MM.1S (cell line): ENCODE results near the gene MAPK7.

Experiments
- EZH2 ChIP-seq: fragments of 300-600 bp; sonication (generic); optimal IDR thresholded peaks from 2 replicates; pipeline ENCODE3; 2017; ENCODE audit warnings: low read depth, mild to moderate bottlenecking, antibody characterized with exemption, low read length, mixed read lengths
- EZH2phosphoT487 ChIP-seq: fragments of 300-600 bp; sonication (generic); IDR thresholded peaks from 2 replicates; pipeline ENCODE4 v1.6.1; 2018; ENCODE audit warnings: antibody characterized with exemption, low read length
- TF ChIP-seq, protein P1 (sequence below): fragments of 300-600 bp; sonication (generic); IDR thresholded peaks from 2 replicates; pipeline ENCODE4 v1.5.1; 2016; ENCODE audit warnings: antibody characterized with exemption, low read length, mixed read lengths

DNA sequence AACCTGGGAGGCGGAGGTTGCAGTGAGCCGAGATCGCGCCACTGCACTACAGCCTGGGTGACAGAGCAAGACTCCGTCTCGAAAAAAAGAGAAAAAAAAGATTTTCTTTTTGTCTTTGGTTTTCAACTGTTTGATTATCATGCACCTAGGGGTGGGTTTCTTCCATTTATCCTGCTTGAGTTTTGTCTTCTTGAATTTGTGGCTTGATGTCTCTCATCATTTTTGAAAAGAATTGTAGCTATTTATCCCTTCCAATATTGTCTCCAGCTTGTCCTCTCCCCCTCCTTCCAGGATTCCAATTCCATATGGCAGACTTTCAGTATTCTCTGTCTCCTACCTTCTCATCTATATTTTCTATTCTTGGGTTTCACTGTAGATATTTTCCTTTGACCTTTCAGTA, 23.6 kb upstream of the MAPK7 start:
- TF ChIP-seq, protein P1, sequence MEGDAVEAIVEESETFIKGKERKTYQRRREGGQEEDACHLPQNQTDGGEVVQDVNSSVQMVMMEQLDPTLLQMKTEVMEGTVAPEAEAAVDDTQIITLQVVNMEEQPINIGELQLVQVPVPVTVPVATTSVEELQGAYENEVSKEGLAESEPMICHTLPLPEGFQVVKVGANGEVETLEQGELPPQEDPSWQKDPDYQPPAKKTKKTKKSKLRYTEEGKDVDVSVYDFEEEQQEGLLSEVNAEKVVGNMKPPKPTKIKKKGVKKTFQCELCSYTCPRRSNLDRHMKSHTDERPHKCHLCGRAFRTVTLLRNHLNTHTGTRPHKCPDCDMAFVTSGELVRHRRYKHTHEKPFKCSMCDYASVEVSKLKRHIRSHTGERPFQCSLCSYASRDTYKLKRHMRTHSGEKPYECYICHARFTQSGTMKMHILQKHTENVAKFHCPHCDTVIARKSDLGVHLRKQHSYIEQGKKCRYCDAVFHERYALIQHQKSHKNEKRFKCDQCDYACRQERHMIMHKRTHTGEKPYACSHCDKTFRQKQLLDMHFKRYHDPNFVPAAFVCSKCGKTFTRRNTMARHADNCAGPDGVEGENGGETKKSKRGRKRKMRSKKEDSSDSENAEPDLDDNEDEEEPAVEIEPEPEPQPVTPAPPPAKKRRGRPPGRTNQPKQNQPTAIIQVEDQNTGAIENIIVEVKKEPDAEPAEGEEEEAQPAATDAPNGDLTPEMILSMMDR, result no peak
- no peak for TF ChIP-seq EZH2phosphoT487
- no peak for TF ChIP-seq EZH2
